Measurements from ENCODE around the gene GP5.

DNA sequence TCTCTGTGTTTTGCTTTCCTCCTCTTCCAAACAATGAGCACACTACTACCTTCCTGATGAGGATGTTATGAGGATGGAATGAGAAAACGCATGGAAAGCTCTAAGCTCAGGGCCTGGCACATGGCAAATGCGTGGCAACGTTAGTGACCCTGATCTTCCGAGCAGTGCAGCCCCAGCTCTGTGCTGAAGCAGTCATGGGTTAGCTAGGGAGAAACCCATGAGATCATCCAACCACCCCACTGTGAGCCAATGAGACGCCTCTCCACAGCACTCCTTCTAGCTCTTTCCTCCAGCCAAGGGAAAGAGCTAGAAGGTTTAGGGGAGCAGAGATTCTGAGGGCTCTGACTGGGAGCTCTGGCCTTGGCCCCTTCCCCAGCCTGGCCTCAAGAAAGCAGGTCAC lies 52.4 kb downstream of the GP5 start:
- TF ChIP-seq TP53 (CRISPR knock-in tag; IDR thresholded peaks at IDR 0.05) (no peak), CTCF (IDR thresholded peaks at IDR 0.05) (no peak), MAZ (IDR thresholded peaks at IDR 0.05; ENCODE audit: borderline replicate concordance, low read depth, low read length) (no peak), CEBPB (IDR thresholded peaks at IDR 0.05) (no peak), REST (IDR thresholded peaks at IDR 0.05) (no peak), HOXB13 (CRISPR knock-in tag; IDR thresholded peaks at IDR 0.05; ENCODE audit: low read depth) (no peak), ESRRA (IDR thresholded peaks at IDR 0.05; ENCODE audit: borderline replicate concordance, low read length) (no peak), POLR2AphosphoS2 (conservative IDR thresholded peaks at IDR 0.05; ENCODE audit: low read length) (no peak), CHD2 (IDR thresholded peaks at IDR 0.05; ENCODE audit: low read length, partially characterized antibody) (no peak), JUNB (IDR thresholded peaks at IDR 0.05) (no peak), RAD21 (conservative IDR thresholded peaks at IDR 0.05 in 1 of 2, IDR thresholded peaks at IDR 0.05 in 1 of 2) (no peak)
- TF ChIP-seq, protein P1, sequence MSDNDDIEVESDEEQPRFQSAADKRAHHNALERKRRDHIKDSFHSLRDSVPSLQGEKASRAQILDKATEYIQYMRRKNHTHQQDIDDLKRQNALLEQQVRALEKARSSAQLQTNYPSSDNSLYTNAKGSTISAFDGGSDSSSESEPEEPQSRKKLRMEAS (IDR thresholded peaks at IDR 0.05) = no peak
- TF ChIP-seq, protein P2, sequence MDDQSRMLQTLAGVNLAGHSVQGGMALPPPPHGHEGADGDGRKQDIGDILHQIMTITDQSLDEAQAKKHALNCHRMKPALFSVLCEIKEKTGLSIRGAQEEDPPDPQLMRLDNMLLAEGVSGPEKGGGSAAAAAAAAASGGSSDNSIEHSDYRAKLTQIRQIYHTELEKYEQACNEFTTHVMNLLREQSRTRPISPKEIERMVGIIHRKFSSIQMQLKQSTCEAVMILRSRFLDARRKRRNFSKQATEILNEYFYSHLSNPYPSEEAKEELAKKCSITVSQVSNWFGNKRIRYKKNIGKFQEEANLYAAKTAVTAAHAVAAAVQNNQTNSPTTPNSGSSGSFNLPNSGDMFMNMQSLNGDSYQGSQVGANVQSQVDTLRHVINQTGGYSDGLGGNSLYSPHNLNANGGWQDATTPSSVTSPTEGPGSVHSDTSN (IDR thresholded peaks at IDR 0.05) = no peak
- TF ChIP-seq, protein P3, sequence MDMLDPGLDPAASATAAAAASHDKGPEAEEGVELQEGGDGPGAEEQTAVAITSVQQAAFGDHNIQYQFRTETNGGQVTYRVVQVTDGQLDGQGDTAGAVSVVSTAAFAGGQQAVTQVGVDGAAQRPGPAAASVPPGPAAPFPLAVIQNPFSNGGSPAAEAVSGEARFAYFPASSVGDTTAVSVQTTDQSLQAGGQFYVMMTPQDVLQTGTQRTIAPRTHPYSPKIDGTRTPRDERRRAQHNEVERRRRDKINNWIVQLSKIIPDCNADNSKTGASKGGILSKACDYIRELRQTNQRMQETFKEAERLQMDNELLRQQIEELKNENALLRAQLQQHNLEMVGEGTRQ (IDR thresholded peaks at IDR 0.05) = no peak

Measured in A549 (cell line).